OCI-LY1 (cell line): ENCODE results near the gene RILPL2.

Experiments used
- EZH2 ChIP-seq: fragments of 200-600 bp; sonication (generic), shearing (Covaris generic); IDR thresholded peaks from 2 replicates; pipeline ENCODE4 v1.8.0; 2017; ENCODE audit warnings: borderline replicate concordance, mixed run types, mild to moderate bottlenecking, antibody characterized with exemption, low read length, moderate library complexity, mixed read lengths
- TF ChIP-seq, protein P1 (sequence below): fragments of 200-600 bp; sonication (generic), shearing (Covaris generic); IDR thresholded peaks from 2 replicates; pipeline ENCODE4 v1.5.1; 2017; ENCODE audit warnings: mild to moderate bottlenecking, antibody characterized with exemption, low read length, moderate library complexity, mixed read lengths

DNA sequence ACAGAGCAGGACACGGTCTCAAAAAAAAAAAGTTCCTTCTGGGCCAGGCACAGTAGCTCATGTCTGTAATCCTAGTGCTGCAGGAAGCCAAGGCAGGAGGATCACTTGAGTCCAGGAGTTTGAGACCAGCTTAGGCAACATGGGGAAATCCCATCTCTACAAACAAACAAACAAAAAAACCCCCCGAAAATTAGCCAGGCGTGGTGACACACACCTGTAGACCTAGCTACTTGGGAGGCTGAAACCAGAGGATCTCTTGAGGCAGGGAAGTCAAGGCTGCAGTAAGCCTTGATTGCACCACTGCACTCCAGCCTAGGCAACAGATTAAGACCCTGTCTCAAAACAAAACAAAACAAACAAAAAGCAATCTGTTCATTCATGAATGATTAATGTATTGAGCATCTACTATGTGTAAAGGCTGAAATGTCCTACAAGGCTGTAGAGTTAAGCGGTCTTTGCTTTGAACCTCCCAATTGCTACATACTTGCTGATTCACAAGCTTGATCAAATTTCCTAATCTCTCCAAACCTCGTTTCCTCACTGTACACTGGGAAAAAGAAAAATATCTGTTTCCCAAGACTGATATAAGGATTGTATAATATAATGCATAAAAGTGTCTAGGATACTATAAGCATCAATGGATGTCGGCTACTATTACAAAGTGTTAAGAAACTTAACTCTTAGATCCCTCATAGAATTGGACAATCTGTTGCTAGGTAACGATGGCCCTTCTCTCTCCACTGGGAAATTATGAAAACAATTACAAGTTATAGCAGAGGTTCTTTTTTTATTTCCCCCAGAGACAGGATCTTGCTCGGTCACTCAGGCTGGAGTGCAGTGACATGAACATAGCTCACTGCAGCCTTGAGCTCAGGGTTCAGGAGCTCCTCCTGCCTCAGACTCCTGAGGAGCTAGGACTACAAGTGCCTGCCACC, 7.9 kb upstream of the RILPL2 start:
- no peak for TF ChIP-seq EZH2
- TF ChIP-seq, protein P1, sequence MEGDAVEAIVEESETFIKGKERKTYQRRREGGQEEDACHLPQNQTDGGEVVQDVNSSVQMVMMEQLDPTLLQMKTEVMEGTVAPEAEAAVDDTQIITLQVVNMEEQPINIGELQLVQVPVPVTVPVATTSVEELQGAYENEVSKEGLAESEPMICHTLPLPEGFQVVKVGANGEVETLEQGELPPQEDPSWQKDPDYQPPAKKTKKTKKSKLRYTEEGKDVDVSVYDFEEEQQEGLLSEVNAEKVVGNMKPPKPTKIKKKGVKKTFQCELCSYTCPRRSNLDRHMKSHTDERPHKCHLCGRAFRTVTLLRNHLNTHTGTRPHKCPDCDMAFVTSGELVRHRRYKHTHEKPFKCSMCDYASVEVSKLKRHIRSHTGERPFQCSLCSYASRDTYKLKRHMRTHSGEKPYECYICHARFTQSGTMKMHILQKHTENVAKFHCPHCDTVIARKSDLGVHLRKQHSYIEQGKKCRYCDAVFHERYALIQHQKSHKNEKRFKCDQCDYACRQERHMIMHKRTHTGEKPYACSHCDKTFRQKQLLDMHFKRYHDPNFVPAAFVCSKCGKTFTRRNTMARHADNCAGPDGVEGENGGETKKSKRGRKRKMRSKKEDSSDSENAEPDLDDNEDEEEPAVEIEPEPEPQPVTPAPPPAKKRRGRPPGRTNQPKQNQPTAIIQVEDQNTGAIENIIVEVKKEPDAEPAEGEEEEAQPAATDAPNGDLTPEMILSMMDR: no peak
